WI38 (cell line): ENCODE measurements around the gene CAPS.
"Not testable (repeated sequence)": the region's sequence is repeated elsewhere in the genome, so short reads cannot be mapped to it uniquely, and the experiment has no call there.

ENCODE experiments used
- H3K4me3 ChIP-seq: 2 replicates; pipeline ENCODE4 v1.5.1; 2011; ENCODE audit warnings: low read depth, mild to moderate bottlenecking, control low read depth, low read length
- TF ChIP-seq, protein P1 (sequence below): IDR thresholded peaks from 2 replicates; pipeline ENCODE4 v1.5.1; 2012; ENCODE audit warnings: low read depth, mild to moderate bottlenecking, control low read depth, low read length

CAPS gene

DNA sequence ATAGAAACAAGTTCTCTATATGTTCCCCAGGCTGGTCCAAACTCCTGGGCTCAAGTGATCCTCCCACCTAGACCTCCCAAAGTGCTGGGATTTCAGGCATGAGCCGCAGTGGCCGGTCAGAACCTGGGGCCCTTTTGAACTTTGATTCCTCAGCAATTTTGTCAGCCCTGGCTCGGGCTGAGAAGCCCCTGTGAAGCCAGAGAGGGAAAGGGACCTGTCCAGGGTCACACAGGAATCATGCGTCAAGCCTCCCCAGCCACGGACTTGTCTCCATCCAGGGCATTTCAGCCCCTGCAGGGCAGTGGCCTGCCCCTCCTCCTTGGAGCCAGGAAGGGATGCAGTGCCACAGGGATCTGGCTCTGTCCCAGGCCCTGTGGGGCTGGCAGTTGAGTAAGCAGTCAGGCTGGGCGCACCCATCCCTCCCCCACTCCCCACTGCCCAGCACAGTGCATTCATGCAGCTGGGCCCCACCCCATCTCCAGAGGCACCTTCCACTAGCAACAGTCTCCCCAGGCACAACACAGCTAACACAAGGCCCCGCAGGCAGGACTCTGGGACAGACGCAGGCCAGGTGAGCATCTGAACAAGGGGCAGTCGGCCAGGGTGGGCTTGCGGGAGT, at the start of gene CAPS:
CAPS (plus strand) TSS at position 516 of the 619 bp plus-strand sequence. CDS start 153 bp downstream, outside the sequence.
- no peak within 1 kb of the TSS for H3K4me3 ChIP-seq
- TF ChIP-seq, protein P1, sequence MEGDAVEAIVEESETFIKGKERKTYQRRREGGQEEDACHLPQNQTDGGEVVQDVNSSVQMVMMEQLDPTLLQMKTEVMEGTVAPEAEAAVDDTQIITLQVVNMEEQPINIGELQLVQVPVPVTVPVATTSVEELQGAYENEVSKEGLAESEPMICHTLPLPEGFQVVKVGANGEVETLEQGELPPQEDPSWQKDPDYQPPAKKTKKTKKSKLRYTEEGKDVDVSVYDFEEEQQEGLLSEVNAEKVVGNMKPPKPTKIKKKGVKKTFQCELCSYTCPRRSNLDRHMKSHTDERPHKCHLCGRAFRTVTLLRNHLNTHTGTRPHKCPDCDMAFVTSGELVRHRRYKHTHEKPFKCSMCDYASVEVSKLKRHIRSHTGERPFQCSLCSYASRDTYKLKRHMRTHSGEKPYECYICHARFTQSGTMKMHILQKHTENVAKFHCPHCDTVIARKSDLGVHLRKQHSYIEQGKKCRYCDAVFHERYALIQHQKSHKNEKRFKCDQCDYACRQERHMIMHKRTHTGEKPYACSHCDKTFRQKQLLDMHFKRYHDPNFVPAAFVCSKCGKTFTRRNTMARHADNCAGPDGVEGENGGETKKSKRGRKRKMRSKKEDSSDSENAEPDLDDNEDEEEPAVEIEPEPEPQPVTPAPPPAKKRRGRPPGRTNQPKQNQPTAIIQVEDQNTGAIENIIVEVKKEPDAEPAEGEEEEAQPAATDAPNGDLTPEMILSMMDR, result no peak

DNA sequence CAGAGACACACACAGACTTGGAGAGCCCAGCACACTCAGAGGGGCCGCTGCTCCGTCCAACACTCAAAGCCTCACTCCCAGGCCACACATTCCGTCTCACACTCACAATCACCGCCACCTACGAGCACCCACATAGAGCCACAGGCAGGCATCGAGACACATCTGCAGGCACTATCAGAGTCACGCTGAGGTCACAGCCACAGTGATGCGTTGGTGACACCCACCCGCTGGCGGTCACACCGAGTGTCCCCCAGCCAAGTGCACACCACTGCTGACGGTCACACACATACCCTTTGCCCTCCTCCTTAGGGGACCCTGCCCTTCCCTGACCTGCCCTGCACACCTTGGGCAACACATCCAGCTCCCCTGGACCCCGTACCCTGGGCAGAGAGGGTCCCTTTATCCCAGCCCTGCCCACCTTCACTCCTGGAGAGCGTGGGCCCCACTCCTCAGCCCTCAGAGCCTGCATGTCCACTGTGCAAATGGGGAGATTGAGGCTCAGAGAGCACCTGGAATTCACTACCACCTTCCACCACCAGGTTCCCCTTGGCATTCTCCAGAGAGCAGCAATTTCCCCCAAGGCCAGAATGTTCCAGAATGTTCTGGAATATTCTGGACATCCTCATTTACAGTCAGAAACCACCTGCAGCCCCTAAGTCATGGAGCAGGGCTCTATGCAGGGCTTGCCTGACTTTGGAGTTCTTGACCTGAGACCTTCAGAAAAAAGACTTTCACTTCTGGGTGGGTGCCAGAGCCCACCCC, 49.1 kb upstream of the CAPS start:
- no peak overlapping the region for H3K4me3 ChIP-seq
- TF ChIP-seq, protein P1, result peak; percentile 14; the same call in 1 of the 2 replicates

DNA sequence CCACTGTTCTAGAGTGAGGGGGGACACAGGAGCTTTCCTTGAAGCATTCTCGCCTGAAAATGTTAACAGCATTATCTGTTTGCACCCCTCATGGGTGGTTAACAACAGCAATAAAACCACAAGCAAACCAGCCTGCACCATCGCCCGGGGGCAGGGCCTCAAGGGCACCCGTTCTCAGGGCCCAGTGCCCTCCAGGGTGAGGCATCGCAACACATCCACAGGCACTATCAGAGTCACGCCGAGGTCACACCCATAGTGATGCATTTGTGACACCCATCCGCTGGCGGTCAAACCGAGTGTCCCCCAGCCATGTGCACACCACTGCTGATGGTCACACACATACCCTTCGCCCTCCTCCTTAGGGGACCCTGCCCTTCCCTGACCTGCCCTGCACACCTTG, 48.3 kb upstream of the CAPS start:
- no peak overlapping the region for H3K4me3 ChIP-seq
- TF ChIP-seq, protein P1, result no peak

DNA sequence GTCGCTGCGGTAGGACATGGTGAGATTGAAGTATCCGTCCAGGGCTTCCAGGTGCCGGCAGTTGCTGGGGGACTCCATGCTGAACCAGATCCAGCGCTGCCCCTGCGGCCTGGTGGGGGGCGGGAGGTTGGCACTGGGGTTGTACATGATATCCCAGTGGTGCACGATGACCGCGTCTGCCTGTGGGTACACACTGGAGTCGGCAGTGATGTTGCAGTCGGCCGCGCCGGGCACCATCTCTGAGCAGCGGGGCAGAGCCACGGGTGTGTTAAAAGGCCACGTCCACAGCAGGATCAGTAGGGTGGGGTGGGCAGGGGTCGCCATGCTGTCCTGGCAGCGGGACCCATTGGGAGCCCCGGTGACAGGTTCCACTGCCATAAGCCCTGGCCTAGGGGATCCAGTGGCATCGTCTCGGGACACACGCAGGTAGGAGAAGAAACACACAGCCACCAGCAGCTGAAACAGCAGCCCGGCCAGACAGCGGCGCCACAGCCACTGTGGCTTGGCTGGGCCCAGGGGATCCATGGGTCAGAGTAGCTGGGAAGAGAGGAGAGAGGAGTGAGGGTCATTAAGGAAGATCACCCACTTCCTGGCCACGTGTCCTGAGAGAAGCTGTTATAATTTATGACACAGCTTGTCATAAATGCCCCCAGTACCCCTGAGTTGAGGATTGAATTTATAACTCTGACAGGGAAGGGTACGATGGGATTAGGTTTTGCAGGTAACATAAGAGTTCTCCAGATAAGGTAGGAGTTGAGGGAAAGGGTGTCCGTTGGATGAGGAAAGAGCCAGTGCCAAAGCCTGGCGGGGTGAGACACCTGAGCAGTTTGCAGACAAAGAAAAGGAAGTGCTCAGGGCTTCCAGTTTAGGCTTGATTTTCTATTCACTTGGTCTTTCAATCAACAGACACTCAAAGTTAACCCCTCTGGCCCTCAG, 46.6 kb upstream of the CAPS start:
- TF ChIP-seq, protein P1, result no peak

DNA sequence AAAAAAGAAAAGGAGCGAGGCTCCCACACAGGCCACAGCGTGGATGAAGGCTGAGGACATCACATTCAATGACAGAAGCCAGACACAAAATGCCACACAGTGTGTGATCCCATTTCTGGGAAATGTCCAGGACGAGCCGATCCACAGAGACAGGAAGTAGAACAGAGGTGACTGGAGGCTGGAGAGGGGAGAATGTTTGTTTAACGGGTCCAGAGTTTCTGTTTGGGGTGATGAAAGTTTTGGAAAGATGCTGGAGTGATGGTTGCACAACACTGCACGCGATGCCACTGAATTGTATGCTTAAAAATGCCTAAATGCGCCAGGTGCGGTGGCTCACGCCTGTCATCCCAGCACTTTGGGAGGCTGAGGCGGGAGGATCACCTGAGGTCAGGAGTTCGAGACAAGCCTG, 43.1 kb upstream of the CAPS start:
- TF ChIP-seq, protein P1, result no peak
- H3K4me3 ChIP-seq, result no peak overlapping the region

More for the DNA sequence above, 46.6 kb upstream of the CAPS start:
- no peak overlapping the region for H3K4me3 ChIP-seq

DNA sequence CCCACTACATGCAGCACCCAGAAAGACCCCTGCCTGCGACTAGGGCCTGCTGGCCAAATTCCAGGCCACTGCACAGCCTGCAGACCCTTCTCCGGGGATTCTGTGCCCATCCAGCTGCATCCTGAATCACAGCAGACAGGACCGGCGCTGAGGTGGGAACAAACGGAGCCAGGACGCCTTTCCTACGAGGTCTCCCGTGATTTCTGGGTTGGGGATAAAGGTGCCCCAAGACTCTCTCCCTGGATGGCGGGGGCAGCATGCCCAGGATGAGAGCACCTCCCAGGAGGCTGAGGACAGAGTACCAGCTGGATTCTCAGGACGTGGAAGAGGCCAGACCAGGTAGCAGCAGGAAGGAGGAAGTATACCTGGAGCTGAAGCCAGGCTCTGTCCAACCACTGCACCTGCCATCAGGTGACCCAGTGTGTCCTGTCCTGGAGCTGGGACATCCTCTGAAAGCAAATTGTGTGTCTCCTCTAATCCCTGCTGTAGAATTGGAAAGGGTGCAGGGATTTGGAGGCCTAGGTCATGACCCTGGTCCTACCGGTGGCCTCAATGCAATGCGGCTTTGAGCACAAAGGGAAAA, 40.3 kb upstream of the CAPS start:
- no peak overlapping the region for H3K4me3 ChIP-seq
- TF ChIP-seq, protein P1, result no peak

DNA sequence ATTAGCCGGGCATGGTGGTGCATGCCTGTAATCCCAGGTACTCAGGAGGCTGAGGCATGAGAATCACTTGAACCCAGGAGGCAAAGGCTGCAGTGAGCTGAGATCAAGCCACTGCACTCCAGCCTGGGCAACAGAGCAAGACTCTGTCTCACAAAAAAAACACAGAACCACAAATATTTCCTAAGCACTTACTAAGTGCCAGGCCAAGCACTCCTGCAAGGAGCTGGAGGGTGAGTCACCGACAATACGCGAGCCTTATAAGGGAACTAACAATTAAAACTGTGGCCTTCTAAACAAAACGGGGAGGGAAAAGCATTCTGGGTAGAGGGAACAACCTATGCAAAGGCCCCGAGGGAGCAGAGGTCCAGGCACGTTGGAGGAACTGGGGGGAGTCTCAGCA, 39.6 kb upstream of the CAPS start:
- not testable (repeated sequence) for H3K4me3 ChIP-seq
